ENCODE results near the gene SLC25A22.
A peak's percentile ranks its signal among the peaks of the same experiment; 100 is the strongest.

Gene SLC25A22

DNA sequence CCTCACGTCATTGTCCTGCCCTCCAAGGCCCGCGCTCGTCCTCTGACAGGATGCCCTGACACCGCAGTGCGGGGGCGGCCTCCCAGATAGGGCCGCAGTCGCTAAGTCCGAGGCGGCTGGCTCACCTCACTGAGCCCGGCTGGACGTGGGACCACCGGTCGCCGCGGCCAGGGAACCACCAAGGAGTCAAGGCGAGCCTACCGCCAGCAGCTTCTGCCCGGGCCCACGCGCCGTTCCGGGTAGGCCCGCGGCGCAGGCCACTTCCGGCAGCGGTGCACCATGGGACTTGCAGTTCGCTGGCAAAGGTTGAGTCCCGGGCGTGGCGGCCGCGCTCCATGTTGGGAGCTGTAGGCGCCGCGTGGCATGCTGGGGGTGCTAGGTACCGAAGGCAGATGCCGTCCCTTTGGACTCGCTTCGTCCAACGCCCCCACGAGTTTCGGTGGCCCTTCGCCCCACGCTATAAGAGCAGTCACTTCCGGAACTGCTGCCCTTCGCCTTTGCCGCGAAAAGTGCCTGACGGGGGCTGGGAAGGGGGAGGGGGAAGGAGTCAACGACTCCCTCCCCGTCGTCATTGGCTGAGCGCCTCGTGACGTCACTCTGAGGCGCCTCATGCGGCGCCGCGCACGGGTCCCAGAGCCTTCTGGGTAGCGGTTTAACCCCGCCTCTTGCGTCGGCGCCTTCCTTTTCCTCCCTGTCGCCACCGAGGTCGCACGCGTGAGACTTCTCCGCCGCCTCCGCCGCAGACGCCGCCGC lies 11.4 kb upstream of the SLC25A22 start, which contains the start of gene RPLP2:
TSS of gene RPLP2 (plus strand) at position 681 of the 753 bp plus-strand sequence. CDS start 268 bp downstream, outside the sequence.
- TF ChIP-seq, protein P1, sequence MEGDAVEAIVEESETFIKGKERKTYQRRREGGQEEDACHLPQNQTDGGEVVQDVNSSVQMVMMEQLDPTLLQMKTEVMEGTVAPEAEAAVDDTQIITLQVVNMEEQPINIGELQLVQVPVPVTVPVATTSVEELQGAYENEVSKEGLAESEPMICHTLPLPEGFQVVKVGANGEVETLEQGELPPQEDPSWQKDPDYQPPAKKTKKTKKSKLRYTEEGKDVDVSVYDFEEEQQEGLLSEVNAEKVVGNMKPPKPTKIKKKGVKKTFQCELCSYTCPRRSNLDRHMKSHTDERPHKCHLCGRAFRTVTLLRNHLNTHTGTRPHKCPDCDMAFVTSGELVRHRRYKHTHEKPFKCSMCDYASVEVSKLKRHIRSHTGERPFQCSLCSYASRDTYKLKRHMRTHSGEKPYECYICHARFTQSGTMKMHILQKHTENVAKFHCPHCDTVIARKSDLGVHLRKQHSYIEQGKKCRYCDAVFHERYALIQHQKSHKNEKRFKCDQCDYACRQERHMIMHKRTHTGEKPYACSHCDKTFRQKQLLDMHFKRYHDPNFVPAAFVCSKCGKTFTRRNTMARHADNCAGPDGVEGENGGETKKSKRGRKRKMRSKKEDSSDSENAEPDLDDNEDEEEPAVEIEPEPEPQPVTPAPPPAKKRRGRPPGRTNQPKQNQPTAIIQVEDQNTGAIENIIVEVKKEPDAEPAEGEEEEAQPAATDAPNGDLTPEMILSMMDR (IDR thresholded peaks at IDR 0.05; ENCODE audit: low read length, missing control alignments), result no peak
- H3K4me3 ChIP-seq (replicated peaks; ENCODE audit: low read depth, low read length), result peak within 1 kb of the TSS; percentile 90
- DNase-seq (ENCODE audit: low read depth), result peak; percentile 97

DNA sequence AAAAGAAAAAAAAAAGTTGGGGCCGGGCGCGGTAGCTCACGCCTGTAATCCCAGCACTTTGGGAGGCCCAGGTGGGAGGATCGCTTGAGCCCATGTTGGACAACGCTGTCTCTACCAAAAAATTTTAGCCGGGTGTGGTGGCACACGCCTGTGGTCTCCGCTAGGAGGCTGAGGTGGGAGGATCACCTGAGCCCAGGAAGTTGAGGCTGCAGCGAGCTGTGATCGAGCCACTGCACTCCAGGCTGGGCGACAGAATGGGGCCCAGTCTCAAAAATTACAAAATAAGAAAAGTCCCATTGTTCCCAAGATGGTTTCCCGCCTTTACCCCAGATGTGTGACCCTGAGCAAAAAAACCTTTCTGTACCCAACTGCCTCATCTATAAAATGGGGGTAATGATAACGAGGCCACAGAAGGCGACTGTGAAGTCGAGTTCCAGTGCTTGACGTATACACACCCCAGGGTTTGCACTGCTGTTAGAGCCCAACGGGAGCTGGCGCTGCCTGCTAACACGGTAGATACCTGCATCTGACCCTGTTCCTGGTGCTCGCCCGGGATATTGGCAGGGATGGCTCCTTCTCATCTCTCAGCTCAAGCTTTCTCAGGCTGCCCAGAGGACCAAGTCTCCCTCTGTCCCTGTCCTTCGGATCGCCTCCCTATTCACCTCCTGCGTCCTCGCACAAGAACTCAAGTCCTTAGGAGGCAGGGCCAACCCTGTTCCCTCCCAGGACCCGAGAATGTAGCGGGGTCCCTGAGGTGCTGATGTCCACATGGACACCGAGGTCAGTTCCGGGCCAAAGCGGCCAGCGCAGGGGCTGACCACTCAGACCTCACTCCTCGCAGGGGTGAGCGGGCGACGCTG lies 10.6 kb upstream of the SLC25A22 start:
- TF ChIP-seq, protein P1 (IDR thresholded peaks at IDR 0.05; ENCODE audit: low read length, missing control alignments), result no peak
- no peak for DNase-seq (ENCODE audit: low read depth)
- peak overlapping the region; percentile 90 for H3K4me3 ChIP-seq (replicated peaks; ENCODE audit: low read depth, low read length)

DNA sequence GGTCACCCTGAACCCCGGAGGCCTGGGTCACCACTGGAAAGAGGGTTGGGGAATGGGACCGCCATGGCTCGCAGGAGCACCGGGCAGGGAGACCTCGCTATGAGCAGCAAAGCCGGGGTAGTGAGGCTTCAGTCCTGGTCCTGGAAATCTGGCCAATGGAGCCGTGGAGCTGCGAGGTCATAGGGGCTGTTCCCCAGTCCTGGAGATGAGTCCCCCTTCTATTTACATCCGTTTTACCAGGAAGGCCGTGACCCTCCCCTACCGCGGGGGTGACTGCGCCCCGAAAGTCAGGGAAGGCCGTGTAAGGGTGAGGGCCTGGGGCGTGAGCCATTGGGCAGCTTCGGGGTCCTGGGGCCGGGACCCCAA lies 6.5 kb upstream of the SLC25A22 start:
- DNase-seq (ENCODE audit: low read depth), result no peak
- TF ChIP-seq, protein P1 (IDR thresholded peaks at IDR 0.05; ENCODE audit: low read length, missing control alignments), result no peak
- peak overlapping the region; percentile 58 for H3K4me3 ChIP-seq (replicated peaks; ENCODE audit: low read depth, low read length)

DNA sequence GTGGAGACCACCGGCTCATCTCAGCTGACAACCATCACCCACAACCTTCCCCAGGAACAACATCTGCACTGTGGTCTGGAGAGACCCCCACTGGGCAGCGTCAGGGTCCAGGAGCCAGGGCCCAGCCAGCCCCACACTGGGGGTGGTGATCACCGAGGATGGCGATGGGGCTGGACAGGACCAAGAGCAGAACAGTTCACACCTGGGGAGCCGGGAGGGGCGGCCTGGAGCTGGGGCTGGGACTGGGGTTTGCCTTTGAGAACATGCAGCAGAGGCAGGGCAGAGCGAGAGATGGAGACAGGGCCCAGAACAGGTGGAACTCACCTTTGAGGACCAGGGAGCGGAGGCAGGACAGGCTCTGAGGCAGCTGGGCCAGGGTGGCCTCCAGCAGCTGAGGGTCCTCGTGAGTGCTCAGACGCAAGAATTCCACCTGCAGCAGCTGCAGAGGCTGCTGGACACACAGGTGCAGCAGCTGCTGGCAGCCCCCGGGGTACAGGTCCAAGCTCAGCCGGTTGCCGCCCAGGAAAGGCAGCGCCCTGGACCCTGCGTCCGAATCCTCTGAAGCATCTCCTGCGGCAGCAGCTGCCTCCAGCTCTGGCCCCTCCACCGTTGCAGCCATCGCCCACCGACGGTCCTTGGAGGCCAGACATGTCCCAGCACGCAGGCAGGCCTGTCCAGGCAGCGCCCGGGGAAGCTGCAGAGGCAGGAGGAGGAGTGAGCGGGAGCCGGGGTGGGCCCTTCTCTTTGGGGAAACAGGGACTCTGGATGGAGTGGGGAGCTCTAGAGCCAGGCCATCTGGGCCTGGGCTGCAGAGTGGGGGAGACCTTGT lies 5.9 kb upstream of the SLC25A22 start:
- TF ChIP-seq, protein P1 (IDR thresholded peaks at IDR 0.05; ENCODE audit: low read length, missing control alignments), result no peak
- H3K4me3 ChIP-seq (replicated peaks; ENCODE audit: low read depth, low read length), result peak overlapping the region; percentile 58
- DNase-seq (ENCODE audit: low read depth), result no peak

DNA sequence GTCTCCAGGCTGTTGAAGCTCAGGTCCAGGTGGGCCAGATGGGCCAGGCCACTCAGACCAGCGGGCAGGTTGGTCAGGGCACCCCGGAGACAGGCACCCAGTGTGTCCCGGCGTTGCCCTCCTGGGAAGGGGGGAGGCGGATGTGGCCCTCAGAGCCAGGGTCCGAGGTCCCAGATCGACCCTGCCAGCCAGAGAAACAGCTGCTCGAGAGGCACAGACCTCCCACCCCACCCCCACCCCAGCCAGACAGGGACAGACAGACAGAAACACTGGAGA lies 5.3 kb upstream of the SLC25A22 start:
- no peak for DNase-seq (ENCODE audit: low read depth)
- no peak overlapping the region for H3K4me3 ChIP-seq (replicated peaks; ENCODE audit: low read depth, low read length)
- TF ChIP-seq, protein P1 (IDR thresholded peaks at IDR 0.05; ENCODE audit: low read length, missing control alignments), result no peak

DNA sequence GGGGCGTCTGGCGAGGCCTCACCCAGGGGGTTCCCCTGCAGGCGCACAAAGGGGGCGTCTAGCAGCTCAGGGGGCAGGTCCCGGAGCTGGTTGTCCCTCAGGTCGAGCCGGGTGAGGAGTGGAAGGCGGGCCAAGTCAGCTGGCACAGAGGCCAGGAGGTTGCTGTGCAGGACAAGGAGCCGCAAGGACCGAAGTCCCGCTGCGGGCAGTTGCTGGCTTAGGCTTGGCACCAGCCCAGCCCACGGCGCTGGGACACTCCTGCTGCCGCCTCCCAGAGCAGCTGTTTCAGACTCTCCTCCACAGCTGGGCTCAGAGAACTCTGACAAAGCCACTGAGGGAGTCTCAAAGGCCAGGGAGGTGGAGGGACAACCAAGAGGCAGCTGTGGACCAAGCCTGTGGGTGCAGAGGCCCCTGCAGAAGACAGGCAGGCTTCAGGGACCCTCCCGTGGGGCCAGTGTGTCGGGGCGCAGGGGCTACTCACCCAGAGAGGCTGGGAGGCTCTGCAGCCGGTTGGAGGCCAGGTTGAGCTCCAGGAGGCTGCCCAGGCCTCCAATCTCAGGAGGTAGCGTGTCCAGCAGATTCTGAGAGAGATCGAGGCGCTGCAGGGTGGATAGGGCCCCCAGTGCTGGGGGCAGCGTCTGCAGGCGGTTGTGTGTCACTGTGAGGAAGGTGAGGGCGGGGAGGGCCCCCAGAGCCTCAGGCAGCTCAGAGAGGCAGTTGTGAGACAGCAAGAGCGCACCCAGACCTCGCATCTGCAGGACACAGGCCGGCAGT lies 4.8 kb upstream of the SLC25A22 start:
- H3K4me3 ChIP-seq (replicated peaks; ENCODE audit: low read depth, low read length), result no peak overlapping the region
- no peak for DNase-seq (ENCODE audit: low read depth)
- TF ChIP-seq, protein P1 (IDR thresholded peaks at IDR 0.05; ENCODE audit: low read length, missing control alignments), result no peak

All from fibroblast of pulmonary artery (primary cell).